ENCODE data around the gene GPC5.

DNA sequence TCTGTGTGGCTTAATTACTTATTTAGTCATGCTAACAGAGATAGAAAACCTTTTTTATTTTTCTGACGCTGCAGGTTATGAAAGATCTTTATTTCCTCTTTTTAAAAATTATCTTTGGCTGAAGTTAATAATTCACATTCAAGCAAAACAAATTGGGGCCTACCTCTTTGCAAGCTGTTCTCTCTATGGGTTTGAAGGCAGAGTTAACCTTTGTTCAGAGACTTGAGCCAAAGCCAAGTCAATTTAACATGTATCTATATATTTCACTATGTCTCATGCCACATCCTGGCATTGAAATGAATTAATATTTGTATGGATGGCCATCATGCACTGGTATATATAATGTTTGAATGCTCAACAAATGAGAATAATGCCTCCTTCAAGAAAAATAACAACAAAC is 1150.9 kb downstream of the GPC5 start:
- TF ChIP-seq, protein P1, sequence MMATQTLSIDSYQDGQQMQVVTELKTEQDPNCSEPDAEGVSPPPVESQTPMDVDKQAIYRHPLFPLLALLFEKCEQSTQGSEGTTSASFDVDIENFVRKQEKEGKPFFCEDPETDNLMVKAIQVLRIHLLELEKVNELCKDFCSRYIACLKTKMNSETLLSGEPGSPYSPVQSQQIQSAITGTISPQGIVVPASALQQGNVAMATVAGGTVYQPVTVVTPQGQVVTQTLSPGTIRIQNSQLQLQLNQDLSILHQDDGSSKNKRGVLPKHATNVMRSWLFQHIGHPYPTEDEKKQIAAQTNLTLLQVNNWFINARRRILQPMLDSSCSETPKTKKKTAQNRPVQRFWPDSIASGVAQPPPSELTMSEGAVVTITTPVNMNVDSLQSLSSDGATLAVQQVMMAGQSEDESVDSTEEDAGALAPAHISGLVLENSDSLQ (IDR thresholded peaks at IDR 0.05) = no peak
- TF ChIP-seq FOXM1 (IDR thresholded peaks at IDR 0.05; ENCODE audit: borderline replicate concordance) = no peak
- TF ChIP-seq FOXK2 (IDR thresholded peaks at IDR 0.05) = no peak
- TF ChIP-seq BHLHE40 (IDR thresholded peaks at IDR 0.05; ENCODE audit: borderline replicate concordance) = no peak
- no peak for TF ChIP-seq SP1 (IDR thresholded peaks at IDR 0.05)
- no peak for TF ChIP-seq ELF4 (IDR thresholded peaks at IDR 0.05)
- TF ChIP-seq ZNF384 (IDR thresholded peaks at IDR 0.05) = no peak
- TF ChIP-seq CTBP1 (IDR thresholded peaks at IDR 0.05; ENCODE audit: borderline replicate concordance) = no peak
- TF ChIP-seq HDGF (IDR thresholded peaks at IDR 0.05; ENCODE audit: borderline replicate concordance) = no peak
- TF ChIP-seq L3MBTL2 (conservative IDR thresholded peaks at IDR 0.05) = no peak

All from HEK293T (cell line).